OCI-LY1 (cell line): ENCODE data around the gene ADGRV1.

Source experiments
- EZH2 ChIP-seq: fragments of 200-600 bp; sonication (generic), shearing (Covaris generic); IDR thresholded peaks from 2 replicates; pipeline ENCODE4 v1.8.0; 2017; ENCODE audit warnings: borderline replicate concordance, mixed run types, mild to moderate bottlenecking, antibody characterized with exemption, low read length, moderate library complexity, mixed read lengths
- TF ChIP-seq, protein P1 (sequence below): fragments of 200-600 bp; sonication (generic), shearing (Covaris generic); IDR thresholded peaks from 2 replicates; pipeline ENCODE4 v1.5.1; 2017; ENCODE audit warnings: mild to moderate bottlenecking, antibody characterized with exemption, low read length, moderate library complexity, mixed read lengths

DNA sequence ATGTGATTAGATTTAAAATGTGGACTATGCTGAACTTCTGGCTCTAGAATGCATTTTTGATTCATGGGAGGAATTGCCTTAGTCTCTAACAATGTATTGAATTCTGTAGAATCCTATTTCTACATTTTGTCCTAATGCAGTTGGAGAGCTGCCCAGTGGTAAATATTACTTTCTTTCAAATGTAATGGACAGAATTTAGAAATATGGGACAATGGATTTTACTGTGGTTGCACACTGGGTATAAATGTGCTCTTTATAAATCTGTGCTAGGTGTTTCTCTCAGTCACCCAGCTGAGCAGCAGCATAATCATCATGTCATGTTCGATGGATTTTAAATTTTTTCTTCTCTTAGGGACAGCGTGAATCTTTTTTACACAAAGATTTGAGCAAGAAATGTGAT, 141.7 kb downstream of the ADGRV1 start:
- no peak for TF ChIP-seq EZH2
- TF ChIP-seq, protein P1, sequence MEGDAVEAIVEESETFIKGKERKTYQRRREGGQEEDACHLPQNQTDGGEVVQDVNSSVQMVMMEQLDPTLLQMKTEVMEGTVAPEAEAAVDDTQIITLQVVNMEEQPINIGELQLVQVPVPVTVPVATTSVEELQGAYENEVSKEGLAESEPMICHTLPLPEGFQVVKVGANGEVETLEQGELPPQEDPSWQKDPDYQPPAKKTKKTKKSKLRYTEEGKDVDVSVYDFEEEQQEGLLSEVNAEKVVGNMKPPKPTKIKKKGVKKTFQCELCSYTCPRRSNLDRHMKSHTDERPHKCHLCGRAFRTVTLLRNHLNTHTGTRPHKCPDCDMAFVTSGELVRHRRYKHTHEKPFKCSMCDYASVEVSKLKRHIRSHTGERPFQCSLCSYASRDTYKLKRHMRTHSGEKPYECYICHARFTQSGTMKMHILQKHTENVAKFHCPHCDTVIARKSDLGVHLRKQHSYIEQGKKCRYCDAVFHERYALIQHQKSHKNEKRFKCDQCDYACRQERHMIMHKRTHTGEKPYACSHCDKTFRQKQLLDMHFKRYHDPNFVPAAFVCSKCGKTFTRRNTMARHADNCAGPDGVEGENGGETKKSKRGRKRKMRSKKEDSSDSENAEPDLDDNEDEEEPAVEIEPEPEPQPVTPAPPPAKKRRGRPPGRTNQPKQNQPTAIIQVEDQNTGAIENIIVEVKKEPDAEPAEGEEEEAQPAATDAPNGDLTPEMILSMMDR, result no peak
